ENCODE measurements around the gene SOAT2.

GRCh38 chr12:53169644-53170043, 66.4 kb downstream of the SOAT2 start:
- no peak for TF ChIP-seq CTCF (IDR thresholded peaks at IDR 0.05)
- no peak for TF ChIP-seq POLR2A (IDR thresholded peaks at IDR 0.05)
- TF ChIP-seq POLR2AphosphoS5 (IDR thresholded peaks at IDR 0.05), result no peak
